SK-N-SH treated with all-trans-retinoic acid at 6 μM for 48 hours (cell line): Measurements from ENCODE around the gene TSPAN18.

Experiments
- CREB5 ChIP-seq: fragments of 250-450 bp; sonication (Bioruptor Pico); IDR thresholded peaks from 2 replicates; pipeline ENCODE4 v1.5.1; 2020; ENCODE audit warnings: low read depth, mild to moderate bottlenecking, moderate library complexity
- CSRNP3 ChIP-seq: fragments of 250-450 bp; sonication (Bioruptor Pico); IDR thresholded peaks from 2 replicates; pipeline ENCODE4 v1.5.1; 2021; ENCODE audit warnings: mild to moderate bottlenecking, moderate library complexity
- PATZ1 ChIP-seq: fragments of 250-450 bp; sonication (Bioruptor Pico); IDR thresholded peaks from 2 replicates; pipeline ENCODE4 v1.8.0; 2020; ENCODE audit warnings: mild to moderate bottlenecking, moderate library complexity, borderline replicate concordance
- RARB ChIP-seq: fragments of 250-450 bp; sonication (Bioruptor Pico); IDR thresholded peaks from 2 replicates; pipeline ENCODE4 v1.8.0; 2021; ENCODE audit warnings: mild to moderate bottlenecking, moderate library complexity
- SNAI2 ChIP-seq: fragments of 250-450 bp; sonication (Bioruptor Pico); IDR thresholded peaks from 2 replicates; pipeline ENCODE4 v1.5.0; 2020; ENCODE audit warnings: mild to moderate bottlenecking, moderate library complexity
- TCF4 ChIP-seq: fragments of 250-450 bp; sonication (Bioruptor Pico); IDR thresholded peaks from 2 replicates; pipeline ENCODE4 v1.8.0; 2021; ENCODE audit warnings: mild to moderate bottlenecking, moderate library complexity, borderline replicate concordance
- ZNF70 ChIP-seq: fragments of 450-650 bp; formaldehyde crosslinking; IDR thresholded peaks from 2 replicates; pipeline ENCODE4 v1.5.0; 2020; ENCODE audit warnings: mild to moderate bottlenecking, moderate library complexity
- ZNF8 ChIP-seq: fragments of 450-650 bp; formaldehyde crosslinking; IDR thresholded peaks from 2 replicates; pipeline ENCODE4 v1.5.0; 2020; ENCODE audit warnings: mild to moderate bottlenecking, moderate library complexity
- TF ChIP-seq, protein P1 (sequence below): fragments of 250-450 bp; sonication (Bioruptor Pico); IDR thresholded peaks from 2 replicates; pipeline ENCODE4 v1.5.0; 2020; ENCODE audit warnings: mild to moderate bottlenecking, moderate library complexity

GRCh38 chr11:44680982-44681597 is 45.7 kb upstream of the TSPAN18 start:
- no peak for TF ChIP-seq RARB (CRISPR knock-in tag)
- TF ChIP-seq, protein P1, sequence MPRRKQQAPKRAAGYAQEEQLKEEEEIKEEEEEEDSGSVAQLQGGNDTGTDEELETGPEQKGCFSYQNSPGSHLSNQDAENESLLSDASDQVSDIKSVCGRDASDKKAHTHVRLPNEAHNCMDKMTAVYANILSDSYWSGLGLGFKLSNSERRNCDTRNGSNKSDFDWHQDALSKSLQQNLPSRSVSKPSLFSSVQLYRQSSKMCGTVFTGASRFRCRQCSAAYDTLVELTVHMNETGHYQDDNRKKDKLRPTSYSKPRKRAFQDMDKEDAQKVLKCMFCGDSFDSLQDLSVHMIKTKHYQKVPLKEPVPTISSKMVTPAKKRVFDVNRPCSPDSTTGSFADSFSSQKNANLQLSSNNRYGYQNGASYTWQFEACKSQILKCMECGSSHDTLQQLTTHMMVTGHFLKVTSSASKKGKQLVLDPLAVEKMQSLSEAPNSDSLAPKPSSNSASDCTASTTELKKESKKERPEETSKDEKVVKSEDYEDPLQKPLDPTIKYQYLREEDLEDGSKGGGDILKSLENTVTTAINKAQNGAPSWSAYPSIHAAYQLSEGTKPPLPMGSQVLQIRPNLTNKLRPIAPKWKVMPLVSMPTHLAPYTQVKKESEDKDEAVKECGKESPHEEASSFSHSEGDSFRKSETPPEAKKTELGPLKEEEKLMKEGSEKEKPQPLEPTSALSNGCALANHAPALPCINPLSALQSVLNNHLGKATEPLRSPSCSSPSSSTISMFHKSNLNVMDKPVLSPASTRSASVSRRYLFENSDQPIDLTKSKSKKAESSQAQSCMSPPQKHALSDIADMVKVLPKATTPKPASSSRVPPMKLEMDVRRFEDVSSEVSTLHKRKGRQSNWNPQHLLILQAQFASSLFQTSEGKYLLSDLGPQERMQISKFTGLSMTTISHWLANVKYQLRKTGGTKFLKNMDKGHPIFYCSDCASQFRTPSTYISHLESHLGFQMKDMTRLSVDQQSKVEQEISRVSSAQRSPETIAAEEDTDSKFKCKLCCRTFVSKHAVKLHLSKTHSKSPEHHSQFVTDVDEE (CRISPR knock-in tag): no peak
- TF ChIP-seq CREB5 (CRISPR knock-in tag): no peak
- TF ChIP-seq PATZ1 (CRISPR knock-in tag): no peak
- no peak for TF ChIP-seq CSRNP3
- TF ChIP-seq SNAI2 (CRISPR knock-in tag): no peak
- TF ChIP-seq ZNF8 (CRISPR knock-in tag): no peak
- TF ChIP-seq ZNF70 (CRISPR knock-in tag): no peak
- TF ChIP-seq TCF4 (CRISPR knock-in tag): no peak
